ENCODE results near the gene KIRREL3.

The KIRREL3 gene

GRCh38 chr11:126863294-126863997, 137.1 kb downstream of the KIRREL3 start:
- no peak for DNase-seq

- DNase-seq, result no peak
These were observed 137.8 kb downstream of the KIRREL3 start for GRCh38 chr11:126862664-126863243.

GRCh38 chr11:126861796-126862459, 138.6 kb downstream of the KIRREL3 start:
- no peak for DNase-seq

- DNase-seq, result no peak
These were observed 142.4 kb downstream of the KIRREL3 start for GRCh38 chr11:126857860-126858808.

GRCh38 chr11:126855536-126855935, 145.0 kb downstream of the KIRREL3 start:
- DNase-seq, result no peak

GRCh38 chr11:126853732-126854131, 146.8 kb downstream of the KIRREL3 start:
- no peak for DNase-seq

GRCh38 chr11:126844789-126845188, 155.8 kb downstream of the KIRREL3 start:
- no peak for DNase-seq

- no peak for DNase-seq
These were observed 157.5 kb downstream of the KIRREL3 start for GRCh38 chr11:126843096-126843495.

- no peak for DNase-seq
These were observed 158.6 kb downstream of the KIRREL3 start for GRCh38 chr11:126841999-126842398.

- no peak for DNase-seq
These were observed 159.6 kb downstream of the KIRREL3 start for GRCh38 chr11:126840975-126841374.

GRCh38 chr11:126840201-126840886, 160.2 kb downstream of the KIRREL3 start:
- DNase-seq, result no peak

GRCh38 chr11:126839496-126839895, 161.1 kb downstream of the KIRREL3 start:
- DNase-seq, result no peak

- no peak for DNase-seq
These were observed 161.8 kb downstream of the KIRREL3 start for GRCh38 chr11:126838779-126839178.

GRCh38 chr11:126837581-126837980, 163.0 kb downstream of the KIRREL3 start:
- no peak for DNase-seq

- no peak for DNase-seq
These were observed 166.0 kb downstream of the KIRREL3 start for GRCh38 chr11:126834573-126834972.

- DNase-seq, result no peak
These were observed 166.4 kb downstream of the KIRREL3 start for GRCh38 chr11:126834149-126834548.

- DNase-seq, result no peak
These were observed 167.5 kb downstream of the KIRREL3 start for GRCh38 chr11:126833065-126833464.

GRCh38 chr11:126832387-126832786, 168.2 kb downstream of the KIRREL3 start:
- no peak for DNase-seq

- DNase-seq, result no peak
These were observed 170.3 kb downstream of the KIRREL3 start for GRCh38 chr11:126830216-126830806.

- DNase-seq, result no peak
These were observed 170.9 kb downstream of the KIRREL3 start for GRCh38 chr11:126829716-126830115.

GRCh38 chr11:126824035-126824607, 176.4 kb downstream of the KIRREL3 start:
- no peak for DNase-seq

- no peak for DNase-seq
These were observed 177.3 kb downstream of the KIRREL3 start for GRCh38 chr11:126823274-126823673.

Data from GOT3 (cell line).